Activated CD4-positive, alpha-beta T cell treated with anti-CD3 and anti-CD28 coated beads, Interleukin-2, amount 10 ng/mL, durations not matched to agents 24 days and 14 days (primary cell): Measurements from ENCODE around the gene SHC1. TPM values are rescaled to one million over a fixed set of nuclear protein-coding genes. Genes with fewer than 3 reads are reported as not detected.

Experiments
- DNase-seq: peaks from one replicate; pipeline ENCODE4 v3.0.0; 2022
- H3K27ac Mint-ChIP-seq: one replicate; pipeline ENCODE4 v1.8.0; 2022; ENCODE audit warnings: mild to moderate bottlenecking, mixed read lengths
- H3K27me3 Mint-ChIP-seq: one replicate; pipeline ENCODE4 v1.8.0; 2022; ENCODE audit warnings: mixed read lengths
- H3K36me3 Mint-ChIP-seq: one replicate; pipeline ENCODE4 v1.8.0; 2022; ENCODE audit warnings: low read depth, mild to moderate bottlenecking, mixed read lengths
- H3K4me1 Mint-ChIP-seq: one replicate; pipeline ENCODE4 v1.8.0; 2021; ENCODE audit warnings: mixed read lengths
- H3K4me3 Mint-ChIP-seq: one replicate; pipeline ENCODE4 v1.8.0; 2022; ENCODE audit warnings: mild to moderate bottlenecking, moderate library complexity, mixed read lengths
- H3K9me3 Mint-ChIP-seq: one replicate; pipeline ENCODE4 v1.8.0; 2021; ENCODE audit warnings: mixed read lengths
- intact Hi-C: fragments of 100-400 bp; cut with micrococcal nuclease; formaldehyde crosslinking; loops from one replicate; pipeline ENCODE4 v1.15.1; 2023
- total RNA-seq: library from RNA; stranded (reverse); gene quantifications from 2 replicates; pipeline ENCODE4 v1.2.3, GENCODE V29; 2022

The SHC1 gene
- total RNA-seq, 1 donor from 2014 or later: 50.4 TPM

- Mint-ChIP-seq H3K4me3 (peak overlapping the region; percentile 99), H3K27ac (peak overlapping the region; percentile 96), H3K9me3 (no peaks in the 10 kb centered on the region), H3K4me1 (peaks cover 54% of the 10 kb centered on the region), H3K36me3 (peaks cover 23% of the 10 kb centered on the region), H3K27me3 (no peaks in the 10 kb centered on the region)
- DNase-seq: peak; percentile 77
- intact Hi-C loops: loop anchor here (2.0 to 5.0 kb wide), 4 partner anchors 58 to 188 kb away; partner anchors contain the start of genes EFNA4 and SLC50A1
These were observed 33.3 kb upstream of the SHC1 start for GRCh38 chr1:155003766-155004351.

GRCh38 chr1:155003227-155003765 is 32.7 kb upstream of the SHC1 start:
- Mint-ChIP-seq H3K36me3 (peaks cover 20% of the 10 kb centered on the region), H3K4me3 (peak overlapping the region; percentile 99), H3K27ac (peak overlapping the region; percentile 96), H3K4me1 (peaks cover 54% of the 10 kb centered on the region), H3K27me3 (no peaks in the 10 kb centered on the region), H3K9me3 (no peaks in the 10 kb centered on the region)
- DNase-seq: peak; percentile 75
- intact Hi-C loops: loop anchor here (2.0 to 5.0 kb wide), 4 partner anchors 59 to 189 kb away; partner anchors contain the start of genes EFNA4 and SLC50A1

- Mint-ChIP-seq H3K4me3 (peak within 1 kb of the TSS; percentile 99), H3K27me3 (no peaks in the 10 kb centered on the region), H3K9me3 (no peaks in the 10 kb centered on the region)
These were observed 32.1 kb upstream of the SHC1 start, which contains the start of gene ZBTB7B for GRCh38 chr1:155002464-155003226. Gene ZBTB7B, plus strand, starts transcription at chr1:155002802. Its CDS starts 11,859 bp downstream, at chr1:155014661.

GRCh38 chr1:155001675-155002463 is 31.3 kb upstream of the SHC1 start:
- Mint-ChIP-seq H3K36me3 (peaks cover 20% of the 10 kb centered on the region), H3K4me1 (peaks cover 58% of the 10 kb centered on the region), H3K4me3 (peak overlapping the region; percentile 99), H3K9me3 (no peaks in the 10 kb centered on the region), H3K27ac (peak overlapping the region; percentile 98), H3K27me3 (no peaks in the 10 kb centered on the region)
- intact Hi-C loops: loop anchor here (1.0 to 5.0 kb wide), 6 partner anchors 15 to 443 kb away; partner anchors contain the start of genes EFNA4, SLC50A1 and UBE2Q1
- DNase-seq: peak; percentile 99

More at GRCh38 chr1:155002464-155003226, 32.1 kb upstream of the SHC1 start, which contains the start of gene ZBTB7B:
- H3K27ac Mint-ChIP-seq: peak within 1 kb of the TSS; percentile 98
- intact Hi-C loops: loop anchor here (2.0 to 5.0 kb wide), 4 partner anchors 60 to 190 kb away; partner anchors contain the start of genes EFNA4 and SLC50A1
- H3K36me3 Mint-ChIP-seq: peaks cover 20% of the 10 kb centered on the region
- peaks cover 58% of the 10 kb centered on the region for H3K4me1 Mint-ChIP-seq
- peak; percentile 74 for DNase-seq

GRCh38 chr1:155001425-155001674 is 30.8 kb upstream of the SHC1 start:
- peaks cover 16% of the 10 kb centered on the region for H3K36me3 Mint-ChIP-seq
- no peak for DNase-seq
- H3K4me3 Mint-ChIP-seq: peak overlapping the region; percentile 99
- H3K9me3 Mint-ChIP-seq: no peaks in the 10 kb centered on the region
- intact Hi-C loops: loop anchor here (1.0 to 5.0 kb wide), 5 partner anchors 16 to 443 kb away; partner anchors contain the start of genes EFNA4, SLC50A1 and UBE2Q1
- peak overlapping the region; percentile 93 for H3K27ac Mint-ChIP-seq
- H3K4me1 Mint-ChIP-seq: peaks cover 53% of the 10 kb centered on the region
- no peaks in the 10 kb centered on the region for H3K27me3 Mint-ChIP-seq

GRCh38 chr1:155000726-155001424 is 30.3 kb upstream of the SHC1 start:
- Mint-ChIP-seq H3K27me3 (no peaks in the 10 kb centered on the region), H3K9me3 (no peaks in the 10 kb centered on the region), H3K36me3 (peaks cover 15% of the 10 kb centered on the region), H3K4me3 (peak overlapping the region; percentile 99), H3K4me1 (peaks cover 50% of the 10 kb centered on the region), H3K27ac (peak overlapping the region; percentile 93)
- intact Hi-C loops: loop anchor here (1.0 to 5.0 kb wide), 7 partner anchors 7 to 442 kb away; partner anchors contain the start of genes EFNA4, PBXIP1, SLC50A1 and UBE2Q1
- peak; percentile 96 for DNase-seq

- intact Hi-C loops: loop anchor here (1.0 to 5.0 kb wide), 6 partner anchors 8 to 442 kb away; partner anchors contain the start of genes EFNA4, PBXIP1, SLC50A1 and UBE2Q1
- H3K4me3 Mint-ChIP-seq: peak overlapping the region; percentile 99
- H3K36me3 Mint-ChIP-seq: peaks cover 12% of the 10 kb centered on the region
- no peaks in the 10 kb centered on the region for H3K9me3 Mint-ChIP-seq
- H3K27me3 Mint-ChIP-seq: no peaks in the 10 kb centered on the region
- DNase-seq: no peak
- H3K4me1 Mint-ChIP-seq: peaks cover 47% of the 10 kb centered on the region
- H3K27ac Mint-ChIP-seq: peak overlapping the region; percentile 93
These were observed 29.8 kb upstream of the SHC1 start for GRCh38 chr1:155000411-155000725.

- peak overlapping the region; percentile 99 for H3K4me3 Mint-ChIP-seq
- H3K27me3 Mint-ChIP-seq: no peaks in the 10 kb centered on the region
- intact Hi-C loops: loop anchor here (1.0 to 5.0 kb wide), 10 partner anchors 9 to 441 kb away; partner anchors contain the start of genes CKS1B, EFNA4, FLAD1 and PBXIP1
- no peaks in the 10 kb centered on the region for H3K9me3 Mint-ChIP-seq
- H3K27ac Mint-ChIP-seq: peak overlapping the region; percentile 93
- H3K4me1 Mint-ChIP-seq: peaks cover 44% of the 10 kb centered on the region
- H3K36me3 Mint-ChIP-seq: peaks cover 12% of the 10 kb centered on the region
- peak; percentile 84 for DNase-seq
These were observed 29.2 kb upstream of the SHC1 start for GRCh38 chr1:154999571-155000410.

- peak; percentile 90 for DNase-seq
- peaks cover 40% of the 10 kb centered on the region for H3K4me1 Mint-ChIP-seq
These were observed 28.4 kb upstream of the SHC1 start for GRCh38 chr1:154998818-154999570.

GRCh38 chr1:154998201-154998780 is 27.7 kb upstream of the SHC1 start:
- no peak for DNase-seq
- intact Hi-C loops: no loop called here
- peak overlapping the region; percentile 80 for H3K27ac Mint-ChIP-seq
- H3K4me1 Mint-ChIP-seq: peaks cover 37% of the 10 kb centered on the region
- no peaks in the 10 kb centered on the region for H3K27me3 Mint-ChIP-seq
- H3K4me3 Mint-ChIP-seq: peak overlapping the region; percentile 99
- no peaks in the 10 kb centered on the region for H3K9me3 Mint-ChIP-seq
- peaks cover 5% of the 10 kb centered on the region for H3K36me3 Mint-ChIP-seq

More at GRCh38 chr1:154998818-154999570, 28.4 kb upstream of the SHC1 start:
- peaks cover 9% of the 10 kb centered on the region for H3K36me3 Mint-ChIP-seq
- H3K9me3 Mint-ChIP-seq: no peaks in the 10 kb centered on the region
- no peaks in the 10 kb centered on the region for H3K27me3 Mint-ChIP-seq
- peak overlapping the region; percentile 93 for H3K27ac Mint-ChIP-seq
- peak overlapping the region; percentile 99 for H3K4me3 Mint-ChIP-seq
- intact Hi-C loops: loop anchor here (1.0 kb wide), 4 partner anchors 16 to 62 kb away; partner anchors contain the start of genes CKS1B, FLAD1 and PYGO2

GRCh38 chr1:154996966-154997701 is 26.6 kb upstream of the SHC1 start:
- DNase-seq: no peak
- Mint-ChIP-seq H3K27me3 (no peaks in the 10 kb centered on the region), H3K36me3 (peaks cover 5% of the 10 kb centered on the region), H3K27ac (peak overlapping the region; percentile 5), H3K9me3 (no peaks in the 10 kb centered on the region), H3K4me1 (peaks cover 36% of the 10 kb centered on the region), H3K4me3 (peak overlapping the region; percentile 47)
- intact Hi-C loops: no loop called here
